IMR-90 (cell line): Measurements from ENCODE around the gene ERG.

ENCODE experiments used
- BHLHE40 ChIP-seq: fragments of 150-350 bp; IDR thresholded peaks from 2 replicates; pipeline ENCODE4 v1.6.1; 2016; ENCODE audit warnings: mild to moderate bottlenecking, low read depth, low read length
- CTCF ChIP-seq: conservative IDR thresholded peaks from 2 replicates; pipeline ENCODE4 v1.5.1; 2012; ENCODE audit warnings: mild to moderate bottlenecking, low read depth, low read length, improper control_type of control experiment
- ELK1 ChIP-seq: fragments of 150-350 bp; IDR thresholded peaks from 2 replicates; pipeline ENCODE4 v1.6.1; 2016; ENCODE audit warnings: low read depth, mild to moderate bottlenecking, low read length, moderate library complexity, borderline replicate concordance
- FOS ChIP-seq: fragments of 150-350 bp; IDR thresholded peaks from 2 replicates; pipeline ENCODE4 v1.6.1; 2016; ENCODE audit warnings: low read depth, low read length
- MAFK ChIP-seq: IDR thresholded peaks from 2 replicates; pipeline ENCODE4 v1.6.1; 2012; ENCODE audit warnings: low read depth, low read length, improper control_type of control experiment
- MAZ ChIP-seq: IDR thresholded peaks from 2 replicates; pipeline ENCODE4 v1.6.1; 2012; ENCODE audit warnings: low read depth, mild to moderate bottlenecking, low read length, improper control_type of control experiment, moderate library complexity, borderline replicate concordance
- MXI1 ChIP-seq: IDR thresholded peaks from 2 replicates; pipeline ENCODE4 v1.6.1; 2012; ENCODE audit warnings: low read depth, mild to moderate bottlenecking, low read length, moderate library complexity, borderline replicate concordance
- NFE2L2 ChIP-seq: fragments of 150-350 bp; IDR thresholded peaks from 2 replicates; pipeline ENCODE4 v1.6.1; 2016; ENCODE audit warnings: low read depth, mild to moderate bottlenecking, low read length
- POLR2A ChIP-seq: IDR thresholded peaks from 2 replicates; pipeline ENCODE4 v1.6.1; 2012; ENCODE audit warnings: mild to moderate bottlenecking, low read depth, low read length
- RAD21 ChIP-seq: IDR thresholded peaks from 2 replicates; pipeline ENCODE4 v1.6.1; 2012; ENCODE audit warnings: low read length, improper control_type of control experiment
- RCOR1 ChIP-seq: IDR thresholded peaks from 2 replicates; pipeline ENCODE4 v1.6.1; 2012; ENCODE audit warnings: mild to moderate bottlenecking, low read length, improper control_type of control experiment; ENCODE audit not compliant: insufficient replicate concordance
- RFX5 ChIP-seq: IDR thresholded peaks from 2 replicates; pipeline ENCODE4 v1.8.0; 2012; ENCODE audit warnings: low read depth, mild to moderate bottlenecking, low read length, moderate library complexity
- SMC3 ChIP-seq: fragments of 150-350 bp; IDR thresholded peaks from 2 replicates; pipeline ENCODE4 v1.6.1; 2016; ENCODE audit warnings: low read depth, mild to moderate bottlenecking, antibody characterized with exemption, low read length, moderate library complexity
- TF ChIP-seq, protein P1 (sequence below): fragments of 150-350 bp; IDR thresholded peaks from 2 replicates; pipeline ENCODE4 v1.6.1; 2017; ENCODE audit warnings: mild to moderate bottlenecking, antibody characterized with exemption, low read length, low read depth

GRCh38 chr21:38389896-38390295, 108.4 kb downstream of the ERG start:
- TF ChIP-seq CTCF (no peak), MXI1 (no peak), POLR2A (no peak), ELK1 (no peak), RAD21 (no peak), MAZ (no peak), RFX5 (no peak), MAFK (no peak), FOS (no peak), RCOR1 (no peak), NFE2L2 (no peak), SMC3 (no peak), BHLHE40 (no peak)
- TF ChIP-seq, protein P1, sequence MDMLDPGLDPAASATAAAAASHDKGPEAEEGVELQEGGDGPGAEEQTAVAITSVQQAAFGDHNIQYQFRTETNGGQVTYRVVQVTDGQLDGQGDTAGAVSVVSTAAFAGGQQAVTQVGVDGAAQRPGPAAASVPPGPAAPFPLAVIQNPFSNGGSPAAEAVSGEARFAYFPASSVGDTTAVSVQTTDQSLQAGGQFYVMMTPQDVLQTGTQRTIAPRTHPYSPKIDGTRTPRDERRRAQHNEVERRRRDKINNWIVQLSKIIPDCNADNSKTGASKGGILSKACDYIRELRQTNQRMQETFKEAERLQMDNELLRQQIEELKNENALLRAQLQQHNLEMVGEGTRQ = no peak
